A549 (cell line): ENCODE data around the gene SLC28A1. TPM values are rescaled to one million over a fixed set of nuclear protein-coding genes. Genes with fewer than 3 reads are reported as not detected.

Source experiments
- ATAC-seq, 2 experiments: fragments of 200-7000 bp in 1 of 2; fragments of >200 bp in 1 of 2; cut with Nextera tagmentation in 1 of 2; cut with Tn5 transposase in 1 of 2; 3 replicates each; pipeline versions ENCODE4 v1.8.0 to v1.9.1; 2018 to 2020; ENCODE audit warnings: mild to moderate bottlenecking in 1 of 2, moderate library complexity in 1 of 2
- CTCF ChIA-PET: fragments of 300-600 bp; sonication (Branson Sonifier 250); formaldehyde crosslinking; extraction: SDS; loops from one replicate; lab custom pipeline; 2021; ENCODE audit warnings: antibody characterized with exemption, inconsistent platforms; lab: Yijun Ruan, JAX
- POLR2A ChIA-PET: fragments of 350-600 bp; formaldehyde crosslinking; extraction: SDS; loops from one replicate; lab custom pipeline; 2021; ENCODE audit warnings: antibody characterized with exemption, inconsistent platforms; lab: Yijun Ruan, JAX
- DNase-seq, 2 experiments: peaks; one replicate each; pipeline versions ENCODE4 v3.0.0 to v3.0.0-alpha.2; 2011 to 2016; ENCODE audit warnings: low read depth in 1 of 2, low spot score in 1 of 2
- FAIRE-seq: peaks from 2 replicates; lab custom pipeline; 2011; peaks lifted over from hg19 to GRCh38; lab: Jason Lieb, UNC
- H3K27ac ChIP-seq, 2 experiments: fragments of >200 bp; sonication (Bioruptor Twin); formaldehyde crosslinking; 3 replicates each; pipeline ENCODE4 v1.5.1; 2016 to 2017
- H3K4me1 ChIP-seq: fragments of >200 bp; sonication (Bioruptor Twin); formaldehyde crosslinking; 3 replicates; pipeline ENCODE4 v1.6.1; 2016
- H3K4me2 ChIP-seq: fragments of >200 bp; sonication (Bioruptor Twin); formaldehyde crosslinking; 3 replicates; pipeline ENCODE4 v1.6.1; 2016
- H3K4me3 ChIP-seq: fragments of >200 bp; sonication (Bioruptor Twin); formaldehyde crosslinking; 3 replicates; pipeline ENCODE4 v1.5.1; 2016
- H3K9me3 ChIP-seq: fragments of >200 bp; sonication (Bioruptor Twin); formaldehyde crosslinking; 3 replicates; pipeline ENCODE4 v1.6.1; 2016
- CHD2 ChIP-seq: fragments of 150-350 bp; IDR thresholded peaks from 2 replicates; pipeline ENCODE4 v1.6.1; 2014; ENCODE audit warnings: low read length; ENCODE audit not compliant: partially characterized antibody
- EHF ChIP-seq: fragments of 250-450 bp; sonication (Bioruptor Pico); IDR thresholded peaks from 2 replicates; pipeline ENCODE4 v1.5.0; 2020; ENCODE audit warnings: mild to moderate bottlenecking
- FOSB ChIP-seq: fragments of 250-450 bp; sonication (Bioruptor Pico); IDR thresholded peaks from 2 replicates; pipeline ENCODE4 v1.5.0; 2020; ENCODE audit warnings: mild to moderate bottlenecking, moderate library complexity
- FOSL2 ChIP-seq, 2 experiments: fragments of 450-650 bp in 1 of 2; fragments of >200 bp in 1 of 2; sonication (Bioruptor Twin) in 1 of 2; formaldehyde crosslinking; IDR thresholded peaks; 2 replicates each; pipeline versions ENCODE4 v1.5.0 to v1.6.1; 2016 to 2020; ENCODE audit warnings: mild to moderate bottlenecking in 1 of 2, moderate library complexity in 1 of 2
- HEYL ChIP-seq: fragments of 250-450 bp; sonication (Bioruptor Pico); IDR thresholded peaks from 2 replicates; pipeline ENCODE4 v1.8.0; 2021; ENCODE audit warnings: mild to moderate bottlenecking, moderate library complexity
- JUNB ChIP-seq: fragments of >200 bp; sonication (Bioruptor Twin); formaldehyde crosslinking; IDR thresholded peaks from 2 replicates; pipeline ENCODE4 v1.6.1; 2016
- KDM1A ChIP-seq: fragments of 200-600 bp; sonication (generic); IDR thresholded peaks from 2 replicates; pipeline ENCODE4 v1.6.1; 2016; ENCODE audit warnings: low read depth, mild to moderate bottlenecking
- NPAS2 ChIP-seq: fragments of 250-450 bp; sonication (Bioruptor Pico); IDR thresholded peaks from 2 replicates; pipeline ENCODE4 v1.8.0; 2022; ENCODE audit warnings: mild to moderate bottlenecking, moderate library complexity, borderline replicate concordance
- RAD21 ChIP-seq, 2 experiments: fragments of >200 bp in 1 of 2; sonication (Bioruptor Twin) in 1 of 2; formaldehyde crosslinking in 1 of 2; IDR thresholded peaks in 1 of 2; conservative IDR thresholded peaks in 1 of 2; 2 replicates in 1 of 2; 3 replicates in 1 of 2; pipeline ENCODE4 v1.6.1; 2012 to 2018; ENCODE audit warnings: inconsistent platforms in 1 of 2
- SREBF2 ChIP-seq: fragments of 450-650 bp; IDR thresholded peaks from 2 replicates; pipeline ENCODE4 v1.6.1; 2014; ENCODE audit warnings: mild to moderate bottlenecking, moderate library complexity
- TP53 ChIP-seq: fragments of 250-450 bp; sonication (Bioruptor Pico); IDR thresholded peaks from 2 replicates; pipeline ENCODE4 v1.5.0; 2021; ENCODE audit warnings: mild to moderate bottlenecking, moderate library complexity
- ZSCAN20 ChIP-seq: fragments of 250-450 bp; sonication (Bioruptor Pico); IDR thresholded peaks from 2 replicates; pipeline ENCODE4 v1.8.0; 2022; ENCODE audit warnings: mild to moderate bottlenecking, moderate library complexity
- WGBS: methylation state at CpG from one replicate; pipeline ENCODE4 v1.1.6; 2017; ENCODE audit errors: missing lambda C conversion rate; 5-methylcytosine and 5-hydroxymethylcytosine counted together
- polyA plus RNA-seq, 4 experiments: library from polyadenylated mRNA; depleted of rRNA in 3 of 4; stranded (reverse); fragments of >200 nt; fragmentation: RNase III in 1 of 4; extraction: RNeasy Plus Mini Kit Qiagen cat#74134 plus additional on column Dnase treatment in 1 of 4; gene quantifications; 2 replicates in 3 of 4; 3 replicates in 1 of 4; pipeline ENCODE4 v1.2.3, GENCODE V29; 2011 to 2017
- TF ChIP-seq, protein P1 (sequence below): fragments of >200 bp; sonication (Bioruptor Twin); formaldehyde crosslinking; IDR thresholded peaks from 3 replicates; pipeline ENCODE4 v1.5.1; 2016
- TF ChIP-seq, protein P2 (sequence below): IDR thresholded peaks from 2 replicates; pipeline ENCODE4 v1.6.1; 2012
- TF ChIP-seq, protein P3 (sequence below): IDR thresholded peaks from 2 replicates; pipeline ENCODE4 v1.6.1; 2012

Gene SLC28A1
- polyA plus RNA-seq, 2 of the 4 experiments (the other 2 are of a cell fraction), result 0.06 to 0.13 TPM

DNA sequence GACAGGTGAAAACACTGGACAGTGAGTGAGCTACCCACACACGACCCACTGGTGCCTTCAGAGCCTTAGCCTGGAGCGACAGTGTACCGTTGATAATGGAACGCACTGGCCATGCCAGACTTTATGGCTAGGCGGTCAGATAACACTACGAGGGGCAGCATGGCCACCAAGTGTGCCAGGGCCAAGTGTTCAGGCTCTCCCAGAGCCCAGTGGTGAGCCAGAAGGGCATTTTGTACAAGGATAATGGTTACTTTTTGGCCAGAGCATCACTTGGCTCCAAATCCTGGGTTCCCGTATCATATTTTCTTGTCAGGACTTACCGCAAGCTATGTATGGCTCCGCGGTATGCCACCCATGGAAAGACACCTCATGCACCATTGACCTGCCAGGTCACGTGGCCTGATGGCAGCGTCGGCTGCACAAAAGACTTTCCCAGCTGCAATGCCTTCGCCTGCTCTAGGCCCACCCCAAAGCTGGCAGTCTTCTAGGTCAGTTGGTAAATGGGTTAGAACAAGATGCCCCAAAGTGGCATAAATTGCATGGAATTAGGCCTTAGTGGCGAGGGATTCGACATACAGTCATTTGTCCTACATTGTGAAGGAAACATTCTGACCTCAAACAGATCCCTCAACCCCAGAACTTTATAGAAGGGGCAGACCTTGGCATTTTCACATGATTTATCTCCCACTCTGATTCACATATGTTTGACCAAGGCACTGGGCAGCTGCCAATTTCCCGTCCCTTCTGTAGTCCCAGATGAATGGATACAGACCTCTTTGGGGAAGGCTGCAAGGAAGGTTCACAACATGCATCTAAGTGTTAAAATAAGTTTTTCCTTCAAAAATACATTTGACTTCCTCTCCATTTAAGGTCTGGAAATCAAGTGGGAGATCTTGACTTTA, 12.2 kb upstream of the SLC28A1 start:
- Histone ChIP-seq H3K27ac (no peak overlapping the region), H3K4me3 (no peak overlapping the region), H3K4me1 (no peaks in the 10 kb centered on the region), H3K9me3 (no peaks in the 10 kb centered on the region), H3K4me2 (no peak overlapping the region)
- ATAC-seq, result no peak
- ChIA-PET CTCF (interaction anchor here (1.3 to 2.0 kb wide), 7 partner anchors 8 to 172 kb away, joined by 3 to 8 read pairs (median 5); no protein-coding TSS in a partner anchor), POLR2A (no interaction called here)
- no peak for FAIRE-seq
- DNase-seq, result no peak
- WGBS, result 86% methylated on average over 17 of the region's 17 CpGs
- TF ChIP-seq CHD2, result no peak
- TF ChIP-seq, protein P1, sequence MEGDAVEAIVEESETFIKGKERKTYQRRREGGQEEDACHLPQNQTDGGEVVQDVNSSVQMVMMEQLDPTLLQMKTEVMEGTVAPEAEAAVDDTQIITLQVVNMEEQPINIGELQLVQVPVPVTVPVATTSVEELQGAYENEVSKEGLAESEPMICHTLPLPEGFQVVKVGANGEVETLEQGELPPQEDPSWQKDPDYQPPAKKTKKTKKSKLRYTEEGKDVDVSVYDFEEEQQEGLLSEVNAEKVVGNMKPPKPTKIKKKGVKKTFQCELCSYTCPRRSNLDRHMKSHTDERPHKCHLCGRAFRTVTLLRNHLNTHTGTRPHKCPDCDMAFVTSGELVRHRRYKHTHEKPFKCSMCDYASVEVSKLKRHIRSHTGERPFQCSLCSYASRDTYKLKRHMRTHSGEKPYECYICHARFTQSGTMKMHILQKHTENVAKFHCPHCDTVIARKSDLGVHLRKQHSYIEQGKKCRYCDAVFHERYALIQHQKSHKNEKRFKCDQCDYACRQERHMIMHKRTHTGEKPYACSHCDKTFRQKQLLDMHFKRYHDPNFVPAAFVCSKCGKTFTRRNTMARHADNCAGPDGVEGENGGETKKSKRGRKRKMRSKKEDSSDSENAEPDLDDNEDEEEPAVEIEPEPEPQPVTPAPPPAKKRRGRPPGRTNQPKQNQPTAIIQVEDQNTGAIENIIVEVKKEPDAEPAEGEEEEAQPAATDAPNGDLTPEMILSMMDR, result no peak
- TF ChIP-seq HEYL (CRISPR knock-in tag), result no peak
- no peak for TF ChIP-seq EHF (CRISPR knock-in tag)
- TF ChIP-seq TP53 (CRISPR knock-in tag), result no peak

DNA sequence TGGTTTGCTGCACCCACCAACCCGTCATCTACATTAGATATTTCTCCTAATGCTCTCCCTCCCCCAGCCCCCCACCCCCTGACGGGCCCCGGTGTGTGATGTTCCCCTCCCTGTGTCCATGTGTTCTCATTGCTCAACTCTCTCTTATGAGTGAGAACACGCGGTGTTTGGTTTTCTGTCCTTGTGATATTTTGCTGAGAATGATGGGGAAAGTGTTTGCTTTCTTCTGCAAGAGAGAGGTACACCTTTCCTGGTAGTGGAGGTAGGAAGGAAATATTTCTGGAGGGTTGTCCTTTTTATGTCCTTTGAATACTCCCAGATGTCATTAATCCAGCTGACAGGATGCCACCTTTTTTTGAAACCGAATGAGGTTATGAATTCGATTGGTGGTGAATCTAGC, 10.5 kb upstream of the SLC28A1 start:
- FAIRE-seq (no peak), ATAC-seq (no peak), DNase-seq (no peak)
- Histone ChIP-seq H3K27ac (no peak overlapping the region), H3K4me1 (no peaks in the 10 kb centered on the region), H3K4me3 (no peak overlapping the region), H3K9me3 (no peaks in the 10 kb centered on the region), H3K4me2 (no peak overlapping the region)
- ChIA-PET CTCF (interaction anchor here (1.3 to 1.8 kb wide), 3 partner anchors 9 to 35 kb away, joined by 3 to 6 read pairs (median 5); no protein-coding TSS in a partner anchor), POLR2A (no interaction called here)
- TF ChIP-seq JUNB (no peak), NPAS2 (no peak), KDM1A (no peak), FOSL2 (IDR thresholded peaks at IDR 0.05) (no peak), FOSL2 (CRISPR knock-in tag; IDR thresholded peaks at IDR 0.05) (no peak), ZSCAN20 (no peak), EHF (CRISPR knock-in tag) (no peak), FOSB (no peak), SREBF2 (no peak)
- TF ChIP-seq, protein P2, sequence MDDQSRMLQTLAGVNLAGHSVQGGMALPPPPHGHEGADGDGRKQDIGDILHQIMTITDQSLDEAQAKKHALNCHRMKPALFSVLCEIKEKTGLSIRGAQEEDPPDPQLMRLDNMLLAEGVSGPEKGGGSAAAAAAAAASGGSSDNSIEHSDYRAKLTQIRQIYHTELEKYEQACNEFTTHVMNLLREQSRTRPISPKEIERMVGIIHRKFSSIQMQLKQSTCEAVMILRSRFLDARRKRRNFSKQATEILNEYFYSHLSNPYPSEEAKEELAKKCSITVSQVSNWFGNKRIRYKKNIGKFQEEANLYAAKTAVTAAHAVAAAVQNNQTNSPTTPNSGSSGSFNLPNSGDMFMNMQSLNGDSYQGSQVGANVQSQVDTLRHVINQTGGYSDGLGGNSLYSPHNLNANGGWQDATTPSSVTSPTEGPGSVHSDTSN, result no peak
- TF ChIP-seq, all 56 proteins: peak for 0
- WGBS, result 67% methylated on average over 7 of the region's 7 CpGs

DNA sequence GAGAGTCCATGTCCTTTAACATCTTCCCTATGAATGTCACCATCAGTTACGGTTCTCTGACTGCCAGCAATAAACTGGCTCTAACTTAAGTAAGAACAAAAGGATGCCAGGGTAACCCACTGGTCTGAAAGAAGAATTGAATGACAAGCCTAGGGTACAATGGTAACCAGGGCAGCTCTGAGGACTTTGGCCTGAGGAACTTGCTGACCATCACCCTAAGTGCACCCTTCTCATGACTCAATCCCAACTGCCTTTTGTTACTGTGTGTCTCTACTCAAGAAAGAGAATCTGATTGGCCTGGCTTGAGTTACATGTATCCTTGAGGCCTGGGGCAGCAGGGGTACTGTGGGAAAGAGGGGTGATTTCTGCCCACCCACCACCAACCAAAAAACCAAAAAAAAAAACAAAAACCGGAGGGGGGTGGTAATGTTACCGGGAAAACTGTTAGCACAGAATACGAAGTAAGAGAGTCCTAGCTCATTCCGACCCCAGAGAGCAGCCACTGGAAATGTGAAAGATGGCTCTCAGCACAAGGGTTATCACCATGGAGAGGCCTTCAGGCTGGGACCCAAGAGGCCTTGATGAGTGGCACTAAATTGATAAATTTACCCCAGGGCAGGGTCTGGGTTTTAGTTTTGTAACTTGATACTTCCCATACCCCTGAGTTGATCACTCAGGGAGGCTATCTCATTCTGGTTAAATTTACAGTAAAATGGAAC, 9.3 kb upstream of the SLC28A1 start:
- ChIA-PET CTCF (interaction anchor here (0.6 to 1.8 kb wide), 3 partner anchors 11 to 128 kb away, joined by 3 to 6 read pairs (median 5); no protein-coding TSS in a partner anchor), POLR2A (no interaction called here)

More for the DNA sequence above, 9.3 kb upstream of the SLC28A1 start:
- no peaks in the 10 kb centered on the region for H3K4me1 ChIP-seq
- no peak for TF ChIP-seq RAD21 (conservative IDR thresholded peaks at IDR 0.05 in 1 of 2, IDR thresholded peaks at IDR 0.05 in 1 of 2)
- TF ChIP-seq, protein P3, sequence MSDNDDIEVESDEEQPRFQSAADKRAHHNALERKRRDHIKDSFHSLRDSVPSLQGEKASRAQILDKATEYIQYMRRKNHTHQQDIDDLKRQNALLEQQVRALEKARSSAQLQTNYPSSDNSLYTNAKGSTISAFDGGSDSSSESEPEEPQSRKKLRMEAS, result no peak
- 86% methylated on average over 5 of the region's 5 CpGs for WGBS
- DNase-seq (no peak), ATAC-seq (no peak; a peak in 1 of 6 replicates), FAIRE-seq (no peak)
- no peaks in the 10 kb centered on the region for H3K9me3 ChIP-seq
- no peak overlapping the region for H3K4me3 ChIP-seq
- H3K4me2 ChIP-seq, result no peak overlapping the region
- no peak overlapping the region for H3K27ac ChIP-seq
